ENCODE data around the gene DESI2.
A peak's percentile ranks its signal among the peaks of the same experiment; 100 is the strongest.
"Not testable (repeated sequence)": the region's sequence is repeated elsewhere in the genome, so short reads cannot be mapped to it uniquely, and the experiment has no call there.

Gene DESI2

GRCh38 chr1:244705261-244706234 lies 52.6 kb downstream of the DESI2 start:
- no peak for DNase-seq (ENCODE audit: low spot score)

GRCh38 chr1:244709076-244709475 lies 56.1 kb downstream of the DESI2 start:
- DNase-seq (ENCODE audit: low spot score) = no peak

GRCh38 chr1:244709476-244710368 lies 56.8 kb downstream of the DESI2 start:
- DNase-seq (ENCODE audit: low spot score) = no peak

- DNase-seq (ENCODE audit: low spot score) = no peak
These were observed 57.6 kb downstream of the DESI2 start for GRCh38 chr1:244710474-244711062.

- DNase-seq (ENCODE audit: low spot score) = no peak
These were observed 59.7 kb downstream of the DESI2 start for GRCh38 chr1:244712669-244713068.

- no peak for DNase-seq (ENCODE audit: low spot score)
These were observed 60.4 kb downstream of the DESI2 start for GRCh38 chr1:244713332-244713731.

GRCh38 chr1:244727871-244728474 lies 75.0 kb downstream of the DESI2 start:
- no peak for DNase-seq (ENCODE audit: low spot score)

- peak; percentile 51 for DNase-seq (ENCODE audit: low spot score)
These were observed 77.4 kb downstream of the DESI2 start for GRCh38 chr1:244730153-244730933.

- DNase-seq (ENCODE audit: low spot score) = no peak
These were observed 78.1 kb downstream of the DESI2 start for GRCh38 chr1:244730934-244731434.

- DNase-seq (ENCODE audit: low spot score) = no peak
These were observed 78.7 kb downstream of the DESI2 start for GRCh38 chr1:244731651-244732050.

GRCh38 chr1:244732851-244733450 lies 80.0 kb downstream of the DESI2 start:
- DNase-seq (ENCODE audit: low spot score) = no peak

GRCh38 chr1:244735404-244735803 lies 82.5 kb downstream of the DESI2 start:
- DNase-seq (ENCODE audit: low spot score) = no peak

- DNase-seq (ENCODE audit: low spot score) = no peak
These were observed 83.1 kb downstream of the DESI2 start for GRCh38 chr1:244735876-244736561.

GRCh38 chr1:244739140-244739539 lies 86.2 kb downstream of the DESI2 start:
- not testable (repeated sequence) for DNase-seq (ENCODE audit: low spot score)

- peak; percentile 21 for DNase-seq (ENCODE audit: low spot score)
These were observed 87.2 kb downstream of the DESI2 start for GRCh38 chr1:244740027-244740617.

GRCh38 chr1:244741692-244742091 lies 88.8 kb downstream of the DESI2 start:
- no peak for DNase-seq (ENCODE audit: low spot score)

GRCh38 chr1:244749230-244750016 lies 96.5 kb downstream of the DESI2 start:
- DNase-seq (ENCODE audit: low spot score) = no peak

- peak; percentile 58 for DNase-seq (ENCODE audit: low spot score)
These were observed 98.5 kb downstream of the DESI2 start for GRCh38 chr1:244751271-244751895.

Measured in SW480 (cell line).